GM18502 (cell line): Measurements from ENCODE around the gene ARMC9.
"Not testable (repeated sequence)": the region's sequence is repeated elsewhere in the genome, so short reads cannot be mapped to it uniquely, and the experiment has no call there.

Source experiments
- ATAC-seq: cut with Tn5 transposase; IDR thresholded peaks from one replicate; pipeline ENCODE4 v1.9.1; 2021; ENCODE audit warnings: mild to moderate bottlenecking; ENCODE audit not compliant: unreplicated experiment, poor library complexity

The ARMC9 gene

DNA sequence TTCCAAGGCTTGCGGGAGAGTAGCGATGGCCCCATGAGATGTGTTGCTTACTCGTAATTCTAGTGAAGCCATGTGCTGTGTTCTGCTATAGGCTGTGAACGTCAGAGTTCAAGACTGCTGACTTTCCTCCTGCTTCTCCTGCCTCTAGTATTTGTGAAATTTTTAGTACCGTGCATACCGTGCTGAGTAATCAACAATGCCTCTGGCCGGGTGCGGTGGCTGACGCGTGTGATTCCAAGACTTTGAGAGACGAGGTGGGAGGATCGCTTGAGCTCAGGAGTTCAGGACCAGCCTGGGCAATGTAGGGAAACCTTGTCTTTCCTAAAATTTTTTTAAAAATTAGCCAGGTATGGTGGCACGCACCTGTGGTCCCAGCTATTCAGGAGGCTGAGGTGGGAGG, 137.2 kb downstream of the ARMC9 start:
- no peak for ATAC-seq

DNA sequence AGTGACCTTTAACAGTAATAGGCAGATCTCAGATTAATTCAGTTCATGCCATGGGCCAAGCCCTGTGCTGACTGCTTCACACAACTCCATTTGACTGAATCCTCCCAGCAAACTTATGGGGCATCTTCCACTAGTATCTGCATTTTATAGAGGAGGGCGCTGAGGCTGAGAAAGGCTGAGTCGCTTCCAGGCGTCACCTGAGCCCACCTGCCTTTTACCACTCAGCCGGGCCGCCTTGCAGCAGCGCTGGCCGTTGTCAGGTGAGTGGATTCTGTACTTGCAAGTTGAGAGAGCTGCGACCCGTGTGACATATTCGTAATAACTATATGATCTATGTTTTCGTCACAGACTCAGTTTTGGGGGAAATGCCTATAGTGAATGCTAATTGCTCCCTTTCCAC, 137.8 kb downstream of the ARMC9 start:
- ATAC-seq, result no peak

DNA sequence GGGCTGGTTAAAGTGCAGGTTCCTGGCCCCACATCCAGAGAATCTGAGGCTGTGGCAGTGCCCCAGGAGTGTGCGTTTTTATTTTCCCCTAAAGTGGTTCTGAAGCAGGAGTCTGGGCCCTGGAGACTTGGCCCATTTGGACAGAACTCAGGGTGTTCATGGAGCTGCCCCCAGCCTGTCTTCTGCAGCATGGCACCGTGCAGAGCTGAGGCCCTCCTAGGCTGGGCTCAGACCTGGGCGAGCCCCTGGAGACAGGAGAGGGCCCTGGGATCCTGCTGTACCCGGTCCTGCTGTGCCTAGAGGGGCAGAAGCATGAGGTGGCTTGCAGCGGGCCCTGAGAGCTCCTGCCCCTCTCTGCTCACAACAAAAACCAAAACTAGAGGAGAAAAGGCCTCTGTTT, 138.3 kb downstream of the ARMC9 start:
- ATAC-seq, result no peak

DNA sequence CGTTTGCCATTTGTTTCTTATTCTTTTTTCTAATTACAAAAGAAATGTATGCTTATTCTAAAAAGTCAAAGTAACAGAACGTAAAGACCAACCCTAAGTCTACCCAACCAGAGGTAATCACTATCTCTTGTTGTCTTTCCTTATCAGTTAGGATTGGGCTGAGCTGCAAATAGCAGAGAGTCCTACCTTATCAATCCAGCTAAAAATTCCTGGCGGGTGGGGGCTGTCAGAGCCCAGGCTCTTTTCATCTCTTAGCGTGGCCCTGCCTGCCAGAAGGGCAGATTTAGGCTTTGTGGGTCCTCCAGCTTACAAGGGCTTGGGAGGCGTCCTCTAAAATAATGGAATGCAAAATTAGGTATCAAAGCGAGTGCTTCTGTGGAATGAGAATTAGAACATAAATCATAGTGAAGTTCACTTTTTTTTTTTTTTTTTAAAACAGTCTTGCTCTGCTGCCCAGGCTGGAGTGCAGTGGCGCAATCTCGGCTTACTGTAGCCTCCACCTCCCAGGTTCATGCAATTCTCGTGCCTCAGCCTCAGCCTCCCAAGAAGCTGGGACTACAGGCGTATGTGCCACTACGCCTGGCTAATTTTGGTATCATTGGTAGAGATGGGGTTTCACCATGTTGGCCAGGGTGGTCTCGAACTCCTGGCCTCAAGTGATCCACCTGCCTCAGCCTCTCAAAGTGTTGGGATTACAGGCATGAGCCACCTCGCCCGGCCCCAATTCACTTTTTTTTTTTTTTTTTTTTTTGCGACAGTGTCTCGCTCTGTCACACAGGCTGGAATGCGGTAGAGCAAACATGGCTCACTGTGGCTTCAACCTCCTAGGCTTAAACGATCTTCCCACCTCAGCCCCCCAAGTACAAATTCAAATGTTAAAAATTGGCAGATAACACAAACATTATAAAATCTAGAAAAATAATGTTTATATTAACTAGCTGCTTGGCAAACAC, 139.7 kb downstream of the ARMC9 start:
- ATAC-seq, result no peak

DNA sequence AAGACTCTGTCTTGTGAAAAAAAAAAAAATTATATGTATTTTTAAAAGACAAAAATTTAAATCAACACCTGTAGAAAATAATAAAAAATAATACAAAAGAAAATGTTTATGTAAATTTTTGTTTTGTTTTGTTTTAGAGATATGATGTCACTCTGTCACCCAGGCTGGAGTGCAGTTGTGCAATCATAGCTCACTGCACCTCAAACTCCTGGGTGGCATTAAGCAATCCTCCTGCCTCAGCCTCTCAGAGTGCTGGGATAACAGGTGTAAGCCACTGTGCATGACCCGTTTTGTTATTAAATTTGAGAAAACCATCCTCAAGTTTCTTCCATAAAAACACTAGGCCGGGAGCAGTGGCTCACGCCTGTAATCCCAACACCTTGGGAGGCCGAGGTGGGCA, 140.9 kb downstream of the ARMC9 start:
- ATAC-seq, result no peak

DNA sequence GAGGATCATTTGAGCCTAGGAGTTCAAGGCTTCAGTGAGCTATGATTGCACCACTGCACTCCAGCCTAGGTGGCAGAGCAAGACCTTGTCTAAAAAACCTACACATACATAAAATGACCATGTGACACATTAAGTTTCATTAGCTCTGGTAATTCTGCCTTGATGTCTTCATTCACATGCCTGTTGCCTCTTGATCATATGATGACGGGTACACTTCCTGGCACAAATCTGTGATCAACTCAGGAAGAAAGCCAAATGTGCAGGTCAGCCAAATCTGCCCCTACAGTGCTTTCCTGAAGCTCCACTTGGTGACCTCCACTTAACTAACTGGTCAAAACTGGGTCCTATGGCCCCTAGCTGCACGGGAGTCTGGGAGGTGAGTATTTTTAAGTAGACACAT, 142.7 kb downstream of the ARMC9 start:
- ATAC-seq, result no peak

DNA sequence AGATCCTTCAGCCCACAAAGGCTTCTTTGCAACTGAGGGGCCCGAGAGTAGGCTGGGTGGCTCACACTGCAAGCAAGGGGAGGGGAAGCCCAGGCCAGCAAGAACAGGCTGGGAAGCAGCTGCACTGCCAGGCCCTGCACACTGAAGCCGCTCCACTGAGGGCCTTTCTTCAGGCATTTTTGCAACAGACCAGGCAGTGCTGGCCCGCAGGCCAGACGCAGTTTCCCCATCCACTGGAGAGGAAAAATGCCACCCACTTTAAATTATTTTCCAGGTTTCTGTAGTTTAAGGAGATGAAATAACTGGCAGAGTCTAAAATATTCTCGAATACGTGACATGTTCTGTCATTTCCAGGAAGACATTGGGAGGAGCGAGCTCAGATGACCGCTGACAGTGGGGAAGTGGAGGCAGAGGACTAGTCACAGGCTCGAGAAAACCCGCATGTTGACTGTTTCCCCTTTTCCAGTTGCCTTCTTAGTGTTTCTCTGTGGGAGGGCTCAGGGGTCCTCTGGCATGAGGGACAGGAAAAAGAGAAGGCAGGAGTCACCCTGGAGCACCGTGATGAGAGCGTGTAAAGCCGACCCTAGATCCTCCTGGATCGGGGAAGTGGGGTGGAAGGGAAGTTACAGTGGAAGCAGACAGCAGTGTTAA, 143.8 kb downstream of the ARMC9 start:
- ATAC-seq, result no peak

- no peak for ATAC-seq
Measured at GRCh38 chr2:231343006-231343710, 144.7 kb downstream of the ARMC9 start.

DNA sequence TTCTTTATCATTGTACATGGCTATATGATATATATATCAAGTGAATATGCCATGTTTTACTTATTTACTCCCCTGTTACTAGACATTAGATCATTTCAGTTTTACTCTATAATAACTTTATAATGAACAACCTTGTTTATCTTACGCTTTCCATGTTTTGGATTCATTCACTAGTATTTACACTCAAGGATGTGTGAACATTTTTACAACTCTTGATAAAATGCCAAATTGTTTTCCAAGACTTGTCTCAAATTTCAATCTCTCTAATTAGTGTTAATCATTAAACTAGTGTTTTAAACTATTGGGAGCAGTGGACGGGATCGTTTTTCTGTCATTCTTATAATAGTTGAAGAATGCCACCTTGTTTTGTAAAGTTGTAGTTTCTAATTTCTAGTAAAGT, 145.6 kb downstream of the ARMC9 start:
- ATAC-seq, result no peak

- ATAC-seq, result no peak
Measured at GRCh38 chr2:231344851-231345250, 146.4 kb downstream of the ARMC9 start.

GRCh38 chr2:231347081-231347480, 148.7 kb downstream of the ARMC9 start:
- ATAC-seq, result no peak

GRCh38 chr2:231347638-231348037, 149.2 kb downstream of the ARMC9 start:
- no peak for ATAC-seq

DNA sequence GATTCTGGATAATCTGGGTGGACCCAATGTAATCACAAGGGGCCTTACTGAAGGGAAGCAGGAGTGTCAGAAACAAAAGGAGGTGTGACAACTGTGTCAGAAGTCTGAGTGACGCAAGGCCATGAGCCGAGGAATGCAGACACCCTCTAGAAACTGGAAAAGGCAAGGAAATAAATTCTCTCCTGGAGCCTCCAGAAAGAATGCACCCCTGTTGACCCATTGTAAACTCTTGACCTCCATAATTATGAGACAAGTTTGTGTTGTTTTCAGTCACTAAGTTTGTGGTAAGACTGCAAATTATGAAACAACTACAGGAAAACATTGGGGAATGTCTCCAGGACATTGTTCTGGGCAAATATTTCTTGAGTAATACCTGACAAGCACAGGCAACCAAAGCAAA, 149.7 kb downstream of the ARMC9 start:
- no peak for ATAC-seq

DNA sequence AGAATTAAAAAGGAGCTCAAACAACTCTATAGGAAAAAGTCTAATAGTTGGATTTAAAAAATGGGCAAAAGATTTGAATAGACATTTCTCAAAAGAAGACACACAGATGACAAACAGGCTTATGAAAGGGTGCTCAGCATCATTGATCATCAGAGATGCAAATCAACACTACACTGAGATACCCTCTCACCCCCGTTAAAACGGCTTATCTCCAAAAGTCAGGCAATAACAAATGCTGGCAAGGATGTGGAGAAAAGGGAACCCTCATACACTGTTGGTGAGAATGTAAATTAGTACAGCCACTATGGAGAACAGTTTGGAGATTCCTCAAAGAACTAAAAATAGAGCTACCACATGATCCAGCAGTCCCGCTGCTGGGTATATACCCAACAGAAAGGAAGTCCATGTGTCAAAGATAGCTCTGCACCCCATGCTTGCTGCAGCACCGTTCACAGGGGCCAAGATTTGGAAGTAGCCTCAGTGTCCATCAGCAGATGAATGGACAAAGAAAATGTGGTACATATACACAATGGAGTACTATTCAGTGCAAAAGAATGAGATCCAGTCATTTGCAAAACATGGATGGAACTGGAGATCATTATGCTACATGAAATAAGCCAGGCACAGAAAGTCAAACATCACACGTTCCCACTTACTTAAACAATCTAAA, 150.4 kb downstream of the ARMC9 start:
- no peak for ATAC-seq

DNA sequence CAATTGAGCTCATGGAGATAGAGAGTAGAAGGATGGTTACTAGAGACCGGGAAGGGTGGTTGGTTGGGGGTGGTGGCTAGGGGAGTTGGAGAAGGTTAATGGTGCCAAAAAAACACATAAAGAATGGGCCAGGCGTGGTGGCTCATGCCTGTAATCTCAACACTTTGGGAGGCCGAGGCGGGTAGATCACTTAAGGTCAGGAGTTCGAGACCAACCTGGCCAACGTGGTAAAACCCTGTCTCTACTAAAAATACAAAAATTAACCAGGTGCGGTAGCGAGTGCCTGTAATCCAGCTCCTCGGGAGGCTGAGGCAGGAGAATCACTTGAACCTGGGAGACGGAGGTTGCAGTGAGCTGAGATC, 150.9 kb downstream of the ARMC9 start:
- not testable (repeated sequence) for ATAC-seq

GRCh38 chr2:231351648-231352047, 153.2 kb downstream of the ARMC9 start:
- ATAC-seq, result no peak

DNA sequence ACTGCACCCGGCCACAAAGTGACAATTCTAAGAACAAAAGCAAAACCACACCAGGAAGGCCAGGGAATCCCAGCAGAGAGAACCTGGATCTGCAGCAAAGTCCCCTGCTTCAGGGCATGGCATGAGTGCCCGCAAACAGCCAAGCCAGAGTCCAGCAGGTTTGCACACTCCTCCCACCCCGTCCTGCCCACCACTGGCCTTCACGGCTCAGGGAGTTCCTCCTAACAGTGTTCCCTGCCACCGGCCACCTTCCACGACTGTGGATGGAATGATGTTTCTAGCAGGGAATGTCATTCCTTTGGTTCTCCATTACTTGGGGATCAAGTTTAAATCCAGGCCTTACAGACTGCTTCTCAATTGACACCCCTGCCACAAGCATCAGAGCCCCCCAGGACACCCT, 155.0 kb downstream of the ARMC9 start:
- ATAC-seq, result no peak

- ATAC-seq, result no peak
Measured at GRCh38 chr2:231355508-231356465, 157.4 kb downstream of the ARMC9 start.

DNA sequence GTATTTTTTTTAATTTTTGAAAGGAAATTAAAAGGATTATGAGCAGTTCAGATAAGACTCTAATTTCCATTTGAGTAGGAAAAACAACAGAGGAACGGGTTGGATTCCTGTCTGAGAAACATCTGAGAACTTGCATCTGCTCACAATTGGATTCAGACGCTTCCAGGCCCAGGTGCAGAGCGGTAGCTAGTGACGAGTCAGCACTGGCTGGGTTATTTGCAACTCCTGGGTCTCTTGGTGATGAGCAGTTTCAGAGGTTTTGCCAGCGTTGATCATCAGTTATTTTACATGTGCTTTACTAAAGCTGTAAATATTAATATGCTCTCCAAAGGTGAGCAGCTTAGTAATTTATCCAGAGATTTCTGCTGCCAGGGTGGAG, 158.0 kb downstream of the ARMC9 start:
- no peak for ATAC-seq

DNA sequence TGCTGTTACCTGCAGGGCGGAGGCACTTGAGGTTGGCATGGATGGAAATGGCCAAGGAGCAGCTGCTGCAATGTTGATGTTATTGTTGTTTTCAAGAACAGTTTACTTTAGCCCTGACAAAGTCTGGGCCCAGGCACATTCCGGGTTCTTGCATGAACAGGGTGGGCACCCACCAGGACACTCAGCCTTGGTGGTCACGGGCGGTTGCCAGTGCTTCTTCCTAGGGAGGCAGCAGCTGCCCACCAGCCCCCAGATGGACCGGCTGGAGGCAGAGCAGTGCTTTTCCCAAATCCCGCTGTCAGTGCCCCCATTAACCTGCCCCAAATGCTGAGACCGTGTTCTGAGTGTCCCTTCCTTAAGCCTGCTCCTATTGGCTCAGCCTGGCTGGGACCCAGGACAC, 158.6 kb downstream of the ARMC9 start:
- ATAC-seq, result no peak
